ACHN (cell line): ENCODE results near the gene TRIL.
A peak's percentile ranks its signal among the peaks of the same experiment; 100 is the strongest.

Source experiments
- DNase-seq: peaks from one replicate; pipeline ENCODE4 v3.0.0-alpha.2; 2015
- in situ Hi-C: cut with HindIII; loops from 2 replicates; pipeline ENCODE4 v1.10.0; 2017; ENCODE audit warnings: low sequenced_read_pairs, low pct_ligation_motif_present, low pct_unique_long_range_greater_than_20kb

The TRIL gene

DNA sequence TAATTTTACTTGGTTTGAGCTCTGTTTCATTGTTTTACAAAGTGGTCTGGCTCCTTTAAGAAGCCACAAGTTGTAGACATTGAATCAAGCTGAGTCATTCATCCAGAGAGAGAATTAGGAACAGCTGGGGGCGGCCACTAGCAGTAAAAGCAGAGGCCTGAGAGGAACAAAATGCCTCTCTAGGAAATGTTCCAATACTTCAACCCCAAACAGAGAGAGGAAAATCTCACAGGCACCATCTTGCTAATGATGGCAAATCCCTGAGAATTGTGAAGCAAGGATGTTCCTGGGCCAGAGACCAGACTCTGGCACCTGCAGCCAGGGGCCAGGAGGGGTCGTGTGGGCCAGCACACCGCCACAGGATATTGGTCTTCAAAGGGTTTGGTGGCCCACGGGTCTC is 26.5 kb upstream of the TRIL start:
- peak; percentile 61 for DNase-seq

DNA sequence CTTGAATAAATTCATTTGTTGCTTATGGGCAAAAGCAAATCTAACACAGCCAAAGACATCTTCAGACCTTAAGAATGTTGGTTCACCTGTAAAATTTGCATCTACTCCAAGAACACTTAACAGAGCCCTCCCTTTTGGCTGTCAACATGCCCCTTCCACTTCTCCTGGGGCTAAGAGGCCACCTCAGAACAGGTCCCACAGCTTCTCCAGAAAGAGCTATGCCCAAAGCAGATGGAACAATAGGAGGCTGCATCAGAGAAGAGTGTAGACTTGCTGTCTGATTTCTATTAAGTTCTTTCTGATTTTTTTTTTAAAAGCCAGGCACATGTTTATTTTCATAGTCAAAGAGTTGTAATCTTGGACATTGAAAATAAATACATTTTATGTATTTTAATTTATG is 26.1 kb upstream of the TRIL start:
- in situ Hi-C loops: no loop called here
- DNase-seq: no peak

More for the DNA sequence above, 26.5 kb upstream of the TRIL start:
- in situ Hi-C loops: no loop called here

DNA sequence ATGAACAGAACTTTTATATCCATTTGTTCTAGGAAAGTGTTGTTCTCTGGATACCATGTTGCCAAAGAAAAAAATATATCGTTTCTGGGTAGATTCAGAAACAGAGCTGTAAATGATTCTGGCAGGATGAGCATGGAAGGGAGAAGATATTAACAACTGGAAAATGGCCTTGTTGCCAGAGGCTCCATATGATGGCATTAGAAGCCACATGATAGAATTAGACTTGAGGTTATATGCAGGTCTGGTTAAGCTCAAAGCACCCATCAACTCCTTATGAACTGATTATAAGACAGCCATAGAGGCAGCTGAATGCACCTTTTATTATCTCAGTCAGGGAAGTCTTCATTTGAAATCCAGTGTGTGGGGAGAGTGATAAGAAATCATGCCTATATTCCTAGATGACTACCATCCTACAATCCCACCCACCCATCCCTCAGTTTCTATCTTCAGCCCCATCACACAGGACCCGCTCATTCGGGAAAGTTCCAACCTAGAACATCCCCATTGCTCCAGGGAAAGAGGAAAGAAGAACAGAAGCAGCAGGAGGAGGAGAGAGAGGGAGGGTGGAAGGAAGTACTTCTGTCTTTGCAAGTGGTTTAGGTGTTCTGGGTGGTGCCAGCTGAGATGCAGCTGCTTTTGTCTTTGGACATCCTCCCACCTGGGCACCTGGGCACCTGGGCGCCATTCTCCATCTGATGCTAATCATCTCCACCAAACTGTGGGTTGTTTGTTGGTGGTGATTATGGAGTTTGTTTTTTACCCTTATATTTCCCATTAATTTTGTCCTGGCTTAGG is 25.5 kb upstream of the TRIL start:
- in situ Hi-C loops: no loop called here
- no peak for DNase-seq

DNA sequence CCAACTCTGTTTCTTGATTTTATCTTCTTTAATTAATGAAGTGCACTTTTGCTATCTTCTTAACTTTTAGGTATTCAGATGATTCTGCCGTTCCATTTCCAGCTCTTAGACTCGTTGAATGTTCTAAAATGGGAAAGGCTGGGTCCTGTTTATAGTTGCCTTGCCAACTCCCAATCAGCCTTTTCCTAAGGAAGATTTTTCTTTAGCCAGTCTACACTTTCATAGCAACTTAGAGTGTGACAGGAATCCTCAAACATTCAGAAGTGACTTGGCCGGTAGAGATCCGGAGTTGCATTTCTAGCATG is 23.0 kb upstream of the TRIL start:
- in situ Hi-C loops: no loop called here
- DNase-seq: no peak

DNA sequence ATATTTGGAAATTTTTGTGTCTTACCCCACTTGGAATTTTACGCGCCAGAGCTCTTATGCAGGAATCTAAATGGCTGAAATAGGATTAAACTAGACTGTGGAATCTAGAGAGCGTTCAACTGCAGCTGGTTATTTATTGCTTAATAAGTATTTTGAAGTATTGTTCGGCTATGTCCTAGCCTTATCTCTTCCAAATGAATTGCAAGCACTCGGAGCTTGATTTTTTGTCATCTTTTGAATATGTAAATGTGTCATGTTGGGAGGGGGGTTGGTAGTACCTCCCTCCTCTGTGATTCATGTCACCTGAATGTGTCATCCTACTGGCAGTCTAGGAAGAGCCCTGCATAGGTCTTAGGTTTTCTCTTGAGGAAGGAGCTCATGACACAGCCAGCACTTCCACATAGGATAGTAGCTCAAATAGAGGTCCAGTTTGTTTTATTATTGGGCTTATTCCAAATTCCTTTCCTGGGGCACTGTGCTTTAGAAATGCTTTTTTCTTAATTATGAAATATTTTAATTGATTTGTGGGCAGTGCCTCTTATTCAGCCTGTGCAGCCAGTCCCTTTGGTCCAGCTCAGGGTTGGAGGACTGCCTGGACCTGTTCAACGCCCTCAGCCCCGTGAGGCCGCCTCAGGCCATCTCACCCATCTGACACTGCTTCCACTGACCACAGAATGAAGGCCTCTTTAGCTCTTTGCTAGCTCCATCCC is 22.5 kb upstream of the TRIL start:
- DNase-seq: no peak
- in situ Hi-C loops: no loop called here

DNA sequence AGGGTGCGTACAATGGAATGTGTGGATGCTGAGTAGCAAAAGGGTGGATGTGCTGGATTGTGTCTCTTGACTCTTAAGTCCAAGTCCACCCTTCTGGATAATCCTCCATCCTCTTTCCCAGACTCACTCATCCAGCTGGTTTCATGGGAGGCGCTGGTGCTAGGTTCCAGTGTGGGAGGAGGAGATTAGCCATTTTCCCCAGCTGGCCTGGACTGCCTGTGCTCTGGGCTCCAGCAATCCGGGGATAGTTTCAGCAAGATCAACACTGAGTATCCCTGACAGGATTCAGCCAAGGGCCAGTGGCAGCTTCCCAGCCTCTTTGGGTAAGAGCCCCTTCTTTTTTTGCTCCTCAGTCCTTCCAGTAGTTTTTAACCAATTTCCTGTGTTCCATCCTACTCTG is 21.6 kb upstream of the TRIL start:
- DNase-seq: no peak
- in situ Hi-C loops: no loop called here

DNA sequence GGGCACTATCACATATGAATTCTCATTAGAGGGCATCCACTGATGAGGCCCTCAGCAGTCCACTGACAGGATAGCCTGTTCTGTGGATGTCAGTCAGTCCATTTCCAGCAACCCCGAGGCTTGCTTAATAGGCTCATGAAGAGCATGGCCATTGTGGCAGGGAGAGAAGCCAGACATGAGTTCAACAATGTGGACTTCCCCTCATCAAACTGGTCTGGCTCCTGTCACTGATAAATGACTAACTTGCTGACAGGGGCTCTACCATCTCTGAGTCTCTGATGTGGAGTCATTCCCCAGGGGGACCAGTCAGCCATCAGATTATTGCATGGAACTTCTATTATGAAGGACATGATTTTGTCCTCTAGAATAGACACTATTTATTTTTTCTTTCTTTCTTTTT is 19.8 kb upstream of the TRIL start:
- DNase-seq: no peak
- in situ Hi-C loops: no loop called here

DNA sequence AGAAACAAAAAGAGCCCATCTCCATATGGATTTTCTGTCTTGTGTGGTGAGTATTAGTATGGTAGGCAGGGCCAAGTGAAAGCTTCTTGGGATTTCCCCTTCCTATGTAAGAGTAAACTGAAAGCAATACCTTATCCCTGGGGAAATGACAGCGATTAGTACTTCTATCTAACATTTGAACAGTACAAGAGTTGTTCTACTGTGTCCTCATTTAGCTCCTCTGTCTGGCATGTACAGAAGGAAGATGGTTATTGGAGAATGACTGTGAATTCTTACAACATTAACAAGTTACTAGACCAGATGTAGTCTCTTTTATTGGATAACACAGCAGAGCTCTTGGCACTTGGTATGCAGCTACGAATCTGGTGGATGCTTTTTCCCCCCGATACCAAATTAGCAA is 17.9 kb upstream of the TRIL start:
- DNase-seq: no peak
- in situ Hi-C loops: no loop called here

DNA sequence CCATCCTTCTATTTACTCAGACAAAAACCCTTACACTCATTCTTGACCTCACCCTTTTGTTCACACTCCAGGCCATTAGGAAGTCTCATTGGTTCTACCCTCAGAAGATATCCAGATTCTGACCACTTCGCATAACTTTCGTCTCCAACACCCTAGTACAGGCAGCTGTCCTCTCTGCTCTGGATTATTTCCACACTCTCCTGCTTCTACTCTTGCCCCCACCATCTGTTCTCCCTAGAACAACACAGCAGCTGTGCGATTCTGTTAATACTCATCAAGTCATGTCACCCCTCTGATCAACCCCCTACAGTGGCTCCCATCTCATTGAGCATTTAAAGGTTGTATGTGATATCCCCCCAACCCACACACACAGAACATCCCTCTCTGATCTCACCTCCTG is 15.5 kb upstream of the TRIL start:
- in situ Hi-C loops: no loop called here
- no peak for DNase-seq

DNA sequence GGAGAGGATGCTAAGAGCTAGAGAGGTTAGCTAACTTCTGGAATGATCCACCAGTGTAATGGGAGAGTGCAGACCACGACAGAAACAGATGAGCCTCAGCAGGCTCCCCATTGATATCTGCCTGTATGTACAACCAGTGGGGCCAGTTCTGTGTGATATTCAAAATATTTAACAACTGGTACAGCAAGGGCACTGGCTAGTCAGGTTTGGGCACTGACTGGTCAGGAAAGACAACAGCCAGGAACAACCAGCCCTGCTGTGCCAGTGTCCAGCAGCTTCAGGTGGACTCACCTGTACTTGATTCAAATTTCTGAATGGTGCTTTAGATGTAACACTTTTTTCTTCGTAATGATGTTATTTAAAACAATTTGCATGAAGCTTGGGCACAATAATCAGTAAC is 5.9 kb upstream of the TRIL start:
- in situ Hi-C loops: no loop called here
- DNase-seq: no peak

DNA sequence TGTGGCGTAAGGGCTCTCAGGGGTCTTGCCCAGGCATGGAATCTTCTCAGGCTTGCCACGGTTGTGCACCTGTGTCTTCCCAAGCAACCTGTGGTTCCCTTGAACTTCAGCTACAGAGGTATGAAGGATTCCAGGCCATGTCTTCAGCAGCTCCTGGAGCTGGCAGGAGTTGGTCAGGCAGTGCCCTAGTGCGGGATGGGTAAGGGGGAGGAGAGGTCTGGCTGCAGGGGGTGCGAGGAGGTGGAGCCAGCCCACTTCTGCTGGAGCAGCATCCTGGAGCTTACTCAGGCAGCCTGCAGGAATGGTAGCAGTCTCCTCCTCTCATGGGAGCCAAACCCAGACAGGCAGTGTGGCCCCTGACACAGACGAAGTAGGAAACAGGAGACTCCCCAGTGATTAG is 3.8 kb upstream of the TRIL start:
- in situ Hi-C loops: no loop called here
- no peak for DNase-seq

DNA sequence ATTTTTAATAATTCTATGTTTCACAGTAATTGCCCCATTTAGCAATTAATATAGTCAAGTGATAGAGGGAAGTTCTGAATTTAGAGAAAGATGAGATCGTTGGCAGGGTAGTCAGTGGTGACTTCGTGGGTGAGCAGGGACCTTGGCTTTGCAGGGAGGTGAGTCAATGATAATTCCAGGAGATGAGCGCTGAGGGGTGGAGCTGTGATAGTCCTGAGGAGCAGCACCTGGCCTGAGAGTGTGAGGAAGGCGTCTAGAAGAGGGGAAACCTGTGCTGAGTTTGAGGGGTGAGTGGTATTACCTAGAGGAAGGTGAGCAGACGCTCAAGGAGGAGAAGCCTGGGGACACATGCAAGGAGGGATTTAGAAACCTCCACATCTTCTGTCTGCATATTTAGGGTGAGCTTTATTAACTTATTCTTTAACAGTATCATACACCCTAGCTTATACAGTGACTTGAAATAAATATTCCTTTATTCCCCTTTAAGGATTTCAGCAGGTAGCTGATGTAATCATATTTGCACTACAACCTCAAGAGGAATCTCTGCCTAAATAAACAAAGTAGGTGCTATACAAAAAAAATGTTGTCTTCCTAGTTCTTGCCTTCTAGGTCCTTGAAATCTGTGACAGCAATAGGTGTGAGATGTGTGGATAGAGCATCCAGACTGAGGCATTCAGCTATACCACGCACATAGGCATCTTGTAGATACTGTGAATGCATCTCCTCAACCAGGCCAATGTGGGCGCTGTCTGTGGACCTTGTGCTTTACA is 2.1 kb upstream of the TRIL start:
- in situ Hi-C loops: no loop called here
- no peak for DNase-seq

DNA sequence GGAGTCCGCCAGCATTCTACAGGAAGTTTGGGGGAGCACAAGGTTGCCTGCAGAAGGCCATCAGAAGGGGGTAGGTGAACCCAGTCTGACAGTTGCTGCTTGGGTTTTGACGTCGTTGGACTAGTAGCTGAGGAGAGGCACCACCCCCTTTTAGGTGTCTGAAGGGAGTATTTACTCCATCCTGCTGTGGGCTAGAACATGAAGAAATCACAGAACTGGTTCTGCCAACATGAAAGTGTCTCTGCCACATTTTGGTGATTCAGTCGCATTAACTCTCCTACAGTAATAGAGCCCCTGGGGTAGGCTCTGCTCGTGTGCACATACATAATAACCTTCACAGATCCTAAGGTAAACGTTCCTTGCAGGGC is 834 bp upstream of the TRIL start:
- in situ Hi-C loops: no loop called here
- no peak for DNase-seq

DNA sequence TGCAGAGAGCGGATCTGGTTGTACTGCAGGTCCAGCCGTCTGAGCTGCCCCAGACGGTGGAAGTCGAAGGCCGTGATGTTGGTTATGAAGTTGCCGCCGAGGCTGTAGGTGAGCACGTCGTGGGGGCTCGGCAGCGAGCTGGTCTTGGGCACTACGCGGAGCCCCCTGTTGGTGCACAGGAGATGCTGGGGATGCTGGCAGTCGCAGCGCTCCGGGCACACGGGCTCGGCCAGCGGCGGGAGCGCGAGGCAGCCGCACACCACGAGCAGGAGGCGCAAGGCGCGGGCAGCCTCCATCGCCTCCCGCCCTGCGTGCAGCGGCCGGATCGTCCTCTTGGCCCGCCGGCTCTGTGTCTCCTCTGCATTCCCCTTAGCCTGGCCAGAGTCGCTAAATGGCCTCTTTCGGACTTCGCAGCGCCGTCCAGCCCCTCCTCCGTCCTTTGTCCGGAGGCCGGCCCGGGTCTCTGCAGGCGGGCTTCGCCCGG is 337 bp downstream of the TRIL start:
- no peak for DNase-seq
- in situ Hi-C loops: no loop called here

DNA sequence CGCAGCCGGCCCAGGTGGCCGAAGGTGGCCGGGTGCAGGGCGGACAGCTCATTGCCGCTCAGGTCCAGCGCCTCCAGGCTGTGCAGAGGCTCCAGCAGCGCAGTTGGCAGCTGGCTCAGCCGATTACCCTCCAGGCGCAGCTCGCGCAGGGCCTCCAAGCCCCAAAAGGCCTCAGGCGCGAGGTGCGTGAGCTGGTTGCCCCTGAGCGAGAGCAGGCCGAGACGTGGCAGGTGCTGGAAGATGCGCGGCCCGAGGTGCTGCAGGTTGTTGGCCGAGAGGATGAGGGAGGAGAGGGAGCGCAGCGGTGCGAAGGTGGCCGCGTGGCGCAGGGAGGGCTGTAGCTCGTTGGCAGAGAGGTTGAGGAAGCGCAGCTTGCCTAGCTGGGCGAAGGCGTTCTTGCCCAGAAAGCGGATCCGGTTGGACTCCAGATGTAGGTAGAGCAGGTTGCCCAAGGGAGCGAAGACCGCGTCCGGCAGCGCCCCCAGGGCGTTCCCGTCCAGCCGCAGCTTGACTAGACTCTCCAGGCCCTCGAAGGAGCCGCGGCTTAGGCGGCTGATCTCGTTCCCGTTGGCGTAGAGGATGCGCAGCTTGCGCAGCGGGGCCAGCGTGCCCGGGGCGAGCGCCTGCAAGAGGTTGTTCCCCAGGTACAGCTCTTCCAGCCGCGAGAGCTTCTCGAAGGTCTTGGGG is 923 bp downstream of the TRIL start:
- in situ Hi-C loops: no loop called here
- no peak for DNase-seq

DNA sequence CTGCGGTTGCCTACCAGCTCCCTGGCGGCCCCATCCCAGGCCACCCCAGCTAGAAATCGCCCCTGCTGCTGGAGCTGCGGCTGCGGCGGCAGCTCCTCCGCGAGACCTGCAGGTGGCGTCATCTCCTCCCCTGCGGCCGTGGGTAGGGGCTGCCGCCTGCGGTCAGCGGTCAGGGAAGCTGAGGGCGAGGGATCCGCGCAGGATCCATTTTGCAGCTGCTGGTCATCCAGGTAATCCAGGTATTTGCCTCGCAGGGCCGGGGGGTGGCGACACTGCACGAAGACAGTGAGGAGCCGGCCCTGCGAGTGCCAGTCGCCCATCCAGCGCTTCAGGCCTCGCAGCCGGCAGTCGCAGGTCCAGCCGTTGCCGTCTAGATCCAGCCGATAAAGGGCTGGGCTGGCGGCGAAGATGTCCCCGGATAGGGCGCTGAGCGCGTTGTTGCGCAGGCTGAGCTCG is 1.5 kb downstream of the TRIL start:
- in situ Hi-C loops: no loop called here
- DNase-seq: peak; percentile 41

DNA sequence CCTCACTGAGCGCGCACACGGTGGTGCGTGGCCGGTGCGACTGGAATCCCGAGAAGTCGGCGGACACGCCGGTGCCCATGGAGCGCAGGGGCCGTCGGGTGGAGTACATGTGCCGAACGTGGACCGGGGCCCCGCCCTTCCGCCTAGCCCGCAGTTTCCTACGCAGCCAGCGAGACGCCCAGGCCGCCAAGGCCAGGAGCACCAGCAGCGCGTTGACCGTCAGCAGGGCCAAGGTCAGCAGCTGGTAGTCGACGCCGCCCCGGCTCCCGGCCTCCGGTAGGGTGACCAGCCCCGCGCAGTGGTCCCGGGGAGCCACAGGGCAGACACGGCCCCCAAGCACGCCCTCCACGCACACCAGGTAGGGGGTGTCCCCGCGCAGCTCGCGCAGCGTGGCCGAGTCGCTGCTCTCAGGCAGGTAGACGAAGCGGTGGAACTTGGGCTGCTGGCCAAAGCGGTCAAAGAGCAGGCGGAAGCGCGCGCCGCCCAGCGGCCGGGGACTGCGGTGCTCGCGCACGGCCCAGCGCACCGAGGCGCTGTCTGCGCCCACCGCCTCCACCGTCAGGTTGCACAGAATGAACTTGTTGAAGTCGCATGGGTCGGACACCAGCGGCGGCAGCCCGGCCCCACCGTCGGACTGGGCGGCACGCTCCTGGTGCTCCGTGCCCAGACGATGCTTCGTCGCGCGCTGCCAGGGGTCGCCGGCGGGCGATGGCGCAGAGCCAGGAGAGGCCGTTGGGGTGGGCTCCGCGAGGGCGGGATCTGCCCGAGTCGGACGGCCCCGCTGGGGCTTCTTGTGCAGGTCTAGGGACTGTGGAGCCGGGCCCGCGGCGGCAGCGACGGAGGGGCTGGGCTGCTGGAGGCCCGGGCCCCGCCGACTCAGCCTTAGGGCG is 2.2 kb downstream of the TRIL start:
- in situ Hi-C loops: no loop called here

DNA sequence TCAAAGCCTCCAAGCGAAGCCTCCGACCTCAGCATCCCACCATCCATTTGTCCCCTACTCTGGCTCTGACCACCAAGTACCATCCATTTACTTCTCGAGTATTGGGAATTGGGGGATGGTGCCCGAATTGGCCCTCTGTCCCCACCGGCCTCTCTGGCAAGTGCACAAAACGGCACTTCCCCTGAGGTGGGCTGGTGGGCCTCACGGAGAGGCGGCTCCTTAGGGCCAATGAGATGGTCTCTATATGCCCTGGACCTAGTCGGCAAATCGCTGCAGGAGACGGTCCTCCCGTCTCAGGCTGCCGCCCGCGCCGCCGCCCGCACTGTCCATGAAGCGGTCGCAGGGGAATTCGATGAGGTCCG is 2.8 kb downstream of the TRIL start:
- in situ Hi-C loops: no loop called here

More for the DNA sequence above, 2.2 kb downstream of the TRIL start:
- peak; percentile 69 for DNase-seq

More for the DNA sequence above, 2.8 kb downstream of the TRIL start:
- no peak for DNase-seq
